PC-9 (cell line): Measurements from ENCODE around the gene CDCA5.

ENCODE experiments used
- CTCF ChIP-seq: fragments of 200-600 bp; sonication (generic); conservative IDR thresholded peaks from 2 replicates; pipeline ENCODE4 v1.6.1; 2017; ENCODE audit warnings: mixed run types, antibody characterized with exemption, mild to moderate bottlenecking, moderate library complexity
- EZH2 ChIP-seq: fragments of 200-600 bp; sonication (generic); IDR thresholded peaks from 2 replicates; pipeline ENCODE4 v1.8.0; 2017; ENCODE audit warnings: antibody characterized with exemption, low read depth

DNA sequence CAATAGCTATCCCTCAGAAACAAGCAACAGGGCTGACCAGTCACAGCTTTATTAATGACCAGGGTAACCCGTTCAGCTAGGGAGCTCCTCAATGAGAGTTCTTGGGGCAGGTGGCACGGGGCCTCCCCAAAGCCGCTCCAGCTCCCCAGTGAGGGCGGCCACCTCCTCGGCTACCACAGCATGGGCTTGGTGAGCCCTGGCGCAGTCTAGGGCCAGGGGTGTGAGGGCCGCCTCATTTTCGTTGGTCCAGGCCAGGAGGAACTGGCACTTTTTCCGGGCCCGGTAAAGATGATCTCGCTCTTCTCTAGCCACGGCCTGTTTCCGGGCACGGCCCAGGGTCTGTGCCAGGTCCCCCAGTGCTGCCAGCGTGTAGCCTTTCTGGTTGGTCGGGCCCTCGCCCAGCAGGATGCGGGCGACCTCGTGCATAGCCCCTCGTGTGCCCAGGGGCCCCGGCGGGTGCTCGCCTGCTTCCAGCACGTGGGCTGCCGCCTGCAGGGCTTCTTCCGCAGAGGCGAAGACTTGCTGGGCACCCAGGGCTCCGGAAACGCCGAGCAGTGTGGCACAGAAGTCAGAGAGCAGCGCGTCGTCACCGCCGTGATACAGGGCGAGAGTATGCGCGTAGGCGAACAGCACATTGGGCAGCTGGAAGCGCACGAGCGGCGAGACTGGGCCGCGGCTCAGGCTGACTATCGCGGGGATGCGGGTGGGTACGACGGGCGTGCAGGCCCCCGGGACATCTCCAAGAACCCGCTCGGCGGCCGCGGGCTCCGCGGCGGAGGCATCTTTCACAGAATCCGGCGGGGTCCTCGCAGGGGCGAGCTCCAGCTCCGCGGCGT lies 32.7 kb upstream of the CDCA5 start:
- TF ChIP-seq EZH2 (no peak), CTCF (no peak)
